ENCODE results near the gene PIK3CB.
"Not testable (repeated sequence)": the region's sequence is repeated elsewhere in the genome, so short reads cannot be mapped to it uniquely, and the experiment has no call there.

PIK3CB gene

DNA sequence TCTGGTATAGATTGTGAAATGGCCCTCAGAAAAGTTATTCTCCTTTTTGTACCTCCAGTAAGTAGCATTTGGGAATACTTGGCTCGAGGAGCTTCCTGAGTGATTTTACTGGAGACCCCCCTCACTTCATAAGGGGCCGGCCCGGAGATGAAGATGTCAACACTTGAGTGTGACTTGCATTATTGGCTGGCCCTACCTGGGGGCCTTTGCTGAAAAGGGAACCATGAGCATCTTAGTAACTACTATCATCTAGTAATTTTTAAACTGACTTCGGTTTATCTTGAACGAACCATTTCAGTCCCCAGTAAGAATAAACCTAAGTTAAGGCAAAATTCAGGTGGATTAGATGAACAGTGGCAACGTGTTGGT is 224.8 kb downstream of the PIK3CB start:
- Histone ChIP-seq H3K4me2 (ENCODE audit: low read depth, low read length) (peak overlapping the region; percentile 79), H3F3A (ENCODE audit: insufficient read depth, low read length) (peaks cover 3% of the 10 kb centered on the region; the same call in 1 of the 2 replicates), H3K79me2 (ENCODE audit: low read length) (peaks cover 10% of the 10 kb centered on the region), H3K4me3 (ENCODE audit: low read length) (peak overlapping the region; percentile 64), H3K27ac (ENCODE audit: low read length) (no peak overlapping the region), H3K9me2 (replicated peaks; ENCODE audit: insufficient read depth, low read length) (no peaks in the 10 kb centered on the region), H3K4me1 (ENCODE audit: low read length) (no peaks in the 10 kb centered on the region), H3K9ac (ENCODE audit: low read length) (no peak overlapping the region), H3K27me3 (replicated peaks; ENCODE audit: insufficient read depth, low read length) (no peaks in the 10 kb centered on the region), H3K36me3 (replicated peaks; ENCODE audit: insufficient read depth, low read length) (no peaks in the 10 kb centered on the region), H4K20me1 (ENCODE audit: insufficient read depth, low read length) (no peaks in the 10 kb centered on the region), H3K9me3 (replicated peaks; ENCODE audit: insufficient read depth, low read length) (no peaks in the 10 kb centered on the region), H2AFZ (ENCODE audit: low read length) (peak overlapping the region; percentile 60; the same call in 1 of the 2 replicates)
- no peak for DNase-seq
- TF ChIP-seq EZH2phosphoT487 (IDR thresholded peaks at IDR 0.05; ENCODE audit: low read length): no peak
- TF ChIP-seq, protein P1, sequence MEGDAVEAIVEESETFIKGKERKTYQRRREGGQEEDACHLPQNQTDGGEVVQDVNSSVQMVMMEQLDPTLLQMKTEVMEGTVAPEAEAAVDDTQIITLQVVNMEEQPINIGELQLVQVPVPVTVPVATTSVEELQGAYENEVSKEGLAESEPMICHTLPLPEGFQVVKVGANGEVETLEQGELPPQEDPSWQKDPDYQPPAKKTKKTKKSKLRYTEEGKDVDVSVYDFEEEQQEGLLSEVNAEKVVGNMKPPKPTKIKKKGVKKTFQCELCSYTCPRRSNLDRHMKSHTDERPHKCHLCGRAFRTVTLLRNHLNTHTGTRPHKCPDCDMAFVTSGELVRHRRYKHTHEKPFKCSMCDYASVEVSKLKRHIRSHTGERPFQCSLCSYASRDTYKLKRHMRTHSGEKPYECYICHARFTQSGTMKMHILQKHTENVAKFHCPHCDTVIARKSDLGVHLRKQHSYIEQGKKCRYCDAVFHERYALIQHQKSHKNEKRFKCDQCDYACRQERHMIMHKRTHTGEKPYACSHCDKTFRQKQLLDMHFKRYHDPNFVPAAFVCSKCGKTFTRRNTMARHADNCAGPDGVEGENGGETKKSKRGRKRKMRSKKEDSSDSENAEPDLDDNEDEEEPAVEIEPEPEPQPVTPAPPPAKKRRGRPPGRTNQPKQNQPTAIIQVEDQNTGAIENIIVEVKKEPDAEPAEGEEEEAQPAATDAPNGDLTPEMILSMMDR (IDR thresholded peaks at IDR 0.05; ENCODE audit: low read length): no peak

DNA sequence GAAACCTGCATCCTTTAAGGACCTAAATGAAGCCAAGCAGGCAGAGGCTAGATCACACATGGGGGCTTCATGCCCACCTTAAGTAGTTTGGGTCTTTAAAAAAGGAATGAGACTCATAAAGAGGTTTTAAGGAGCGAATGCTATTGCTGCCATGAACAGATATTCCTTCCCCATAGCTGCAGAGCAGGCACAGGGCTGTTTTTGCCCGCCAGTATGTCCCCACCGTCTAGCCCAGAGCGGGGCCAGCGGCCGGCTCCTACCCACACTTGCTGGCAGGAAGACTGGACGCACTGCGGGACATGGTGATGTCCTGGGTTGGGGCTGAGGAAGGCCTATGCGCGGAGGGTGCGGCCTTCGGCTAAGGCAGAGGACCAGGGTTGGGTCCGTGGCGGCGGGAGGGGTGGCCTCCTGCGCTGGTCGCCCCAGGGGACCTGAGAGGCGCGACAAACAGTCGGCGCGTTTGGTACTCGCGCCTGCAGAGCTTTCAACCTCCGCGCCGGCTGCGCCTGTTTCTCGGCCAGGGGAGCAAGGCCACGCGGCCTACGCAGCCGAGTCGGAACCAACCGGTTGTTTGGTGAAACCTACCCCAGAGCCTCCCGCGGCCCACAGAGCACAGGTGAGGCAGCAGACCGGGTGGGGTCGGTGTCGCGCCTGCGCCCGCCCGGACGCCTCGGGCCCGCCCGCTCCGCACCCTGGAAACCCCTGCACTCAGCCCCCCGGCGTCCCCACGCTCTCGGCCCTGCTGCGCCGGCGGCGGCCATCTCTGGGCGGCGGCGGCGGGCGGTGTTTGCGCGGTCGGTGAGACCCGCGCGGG is 226.2 kb downstream of the PIK3CB start, which contains the start of gene FAIM:
Gene FAIM (plus strand): TSS at position 450 of the 814 bp plus-strand sequence. CDS start 10,956 bp downstream, outside the sequence.
- Histone ChIP-seq H2AFZ (ENCODE audit: low read length) (peak within 1 kb of the TSS; percentile 88), H3K9ac (ENCODE audit: low read length) (peak within 1 kb of the TSS; percentile 83), H3K4me1 (ENCODE audit: low read length) (no peaks in the 10 kb centered on the region), H3K4me3 (ENCODE audit: low read length) (peak within 1 kb of the TSS; percentile 64), H3K36me3 (replicated peaks; ENCODE audit: insufficient read depth, low read length) (no peaks in the 10 kb centered on the region), H3K79me2 (ENCODE audit: low read length) (peaks cover 10% of the 10 kb centered on the region), H3F3A (ENCODE audit: insufficient read depth, low read length) (peaks cover 3% of the 10 kb centered on the region; the same call in 1 of the 2 replicates), H3K4me2 (ENCODE audit: low read depth, low read length) (peak within 1 kb of the TSS; percentile 79), H3K9me3 (replicated peaks; ENCODE audit: insufficient read depth, low read length) (no peaks in the 10 kb centered on the region), H3K9me2 (replicated peaks; ENCODE audit: insufficient read depth, low read length) (no peaks in the 10 kb centered on the region), H3K27ac (ENCODE audit: low read length) (peak within 1 kb of the TSS; percentile 61; the same call in 1 of the 2 replicates), H3K27me3 (replicated peaks; ENCODE audit: insufficient read depth, low read length) (no peaks in the 10 kb centered on the region), H4K20me1 (ENCODE audit: insufficient read depth, low read length) (no peaks in the 10 kb centered on the region)
- TF ChIP-seq EZH2 (optimal IDR thresholded peaks at IDR 0.05; ENCODE audit: low read depth, low read length): no peak
- DNase-seq: peak; percentile 68

DNA sequence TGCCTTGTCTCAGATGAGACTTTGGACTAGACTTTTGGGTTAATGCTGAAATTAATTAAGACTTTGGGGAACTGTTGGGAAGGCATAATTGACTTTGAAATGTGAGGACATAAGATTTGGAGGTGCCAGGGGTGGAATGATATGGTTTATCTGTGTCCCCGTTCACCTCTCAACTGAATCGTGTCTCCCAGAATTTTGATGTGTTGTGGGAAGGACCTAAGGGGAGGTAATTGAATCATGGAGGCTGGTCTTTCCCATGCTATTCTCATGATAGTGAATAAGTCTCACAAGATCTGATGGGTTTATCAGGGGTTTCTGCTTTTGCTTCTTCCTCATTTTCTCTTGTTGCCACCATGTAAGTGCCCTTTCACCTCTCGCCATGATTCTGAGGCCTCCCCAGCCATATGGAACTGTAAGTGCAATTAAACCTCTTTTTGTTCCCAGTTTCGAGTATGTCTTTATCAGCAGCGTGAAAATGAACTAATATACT is 230.6 kb downstream of the PIK3CB start:
- H3K4me1 ChIP-seq (ENCODE audit: low read length); H2AFZ ChIP-seq (ENCODE audit: low read length); H3F3A ChIP-seq (ENCODE audit: insufficient read depth, low read length); H3K36me3 ChIP-seq (replicated peaks; ENCODE audit: insufficient read depth, low read length); H3K9me3 ChIP-seq (replicated peaks; ENCODE audit: insufficient read depth, low read length); H3K9ac ChIP-seq (ENCODE audit: low read length); H3K79me2 ChIP-seq (ENCODE audit: low read length); H3K9me2 ChIP-seq (replicated peaks; ENCODE audit: insufficient read depth, low read length); DNase-seq; H3K4me2 ChIP-seq (ENCODE audit: low read depth, low read length); H3K27me3 ChIP-seq (replicated peaks; ENCODE audit: insufficient read depth, low read length); H3K4me3 ChIP-seq (ENCODE audit: low read length); H3K27ac ChIP-seq (ENCODE audit: low read length); H4K20me1 ChIP-seq (ENCODE audit: insufficient read depth, low read length): not testable (repeated sequence)
